Activated CD8-positive, alpha-beta T cell treated with anti-CD3 and anti-CD28 coated beads, Interleukin-2, amount 10 ng/mL, durations not matched to agents 7 days and 5 days (primary cell): ENCODE data around the gene SHC4. TPM values are rescaled to one million over a fixed set of nuclear protein-coding genes. Genes with fewer than 3 reads are reported as not detected.

Source experiments
- ATAC-seq: fragments of 150-1000 bp; cut with Tn5 transposase; one replicate; pipeline ENCODE4 v1.10.0; 2021; ENCODE audit warnings: moderate library complexity
- CTCF ChIA-PET: fragments of 350-600 bp; sonication (Branson Sonifier 250); formaldehyde crosslinking; loops from one replicate; lab custom pipeline; 2021; ENCODE audit warnings: antibody characterized with exemption; lab: Charles Lee
- POLR2A ChIA-PET: fragments of 350-600 bp; sonication (Branson Sonifier 250); formaldehyde crosslinking; loops from one replicate; lab custom pipeline; 2021; ENCODE audit warnings: antibody characterized with exemption; lab: Charles Lee
- DNase-seq: peaks from one replicate; pipeline ENCODE4 v3.0.0-alpha.2; 2020
- H3K27ac Mint-ChIP-seq: one replicate; pipeline ENCODE4 v1.8.0; 2021; ENCODE audit warnings: mild to moderate bottlenecking, mixed read lengths
- H3K27me3 Mint-ChIP-seq: one replicate; pipeline ENCODE4 v1.8.0; 2021; ENCODE audit warnings: low read depth, mixed read lengths
- H3K36me3 Mint-ChIP-seq: one replicate; pipeline ENCODE4 v1.8.0; 2021; ENCODE audit warnings: low read depth, mixed read lengths
- H3K4me1 Mint-ChIP-seq: one replicate; pipeline ENCODE4 v1.8.0; 2021; ENCODE audit warnings: low read depth, mixed read lengths
- H3K4me3 Mint-ChIP-seq: one replicate; pipeline ENCODE4 v1.8.0; 2021; ENCODE audit warnings: mild to moderate bottlenecking, mixed read lengths
- H3K9me3 Mint-ChIP-seq: one replicate; pipeline ENCODE4 v1.8.0; 2022; ENCODE audit warnings: mixed read lengths; ENCODE audit not compliant: insufficient read depth
- total RNA-seq, 2 experiments: library from RNA; stranded (reverse); gene quantifications; one replicate each; pipeline ENCODE4 v1.2.3, GENCODE V29; 2021

The SHC4 gene
- total RNA-seq, 2 experiments from 2014 or later: 0.65 to 0.66 TPM

- ATAC-seq (no peak), DNase-seq (no peak)
- H3K9me3 Mint-ChIP-seq: no peaks in the 10 kb centered on the region
- peaks cover 13% of the 10 kb centered on the region for H3K27me3 Mint-ChIP-seq
- peak overlapping the region; percentile 57 for H3K4me3 Mint-ChIP-seq
- peak overlapping the region; percentile 85 for H3K27ac Mint-ChIP-seq
- ChIA-PET CTCF (interaction anchor here (4.4 to 9.2 kb wide), 3 partner anchors 7 to 106 kb away, joined by 42 to 123 read pairs (median 86); partner anchors contain the start of gene EID1), POLR2A (interaction anchor here (0.6 to 1.6 kb wide), 3 partner anchors 14 to 1295 kb away, joined by 3 to 5 read pairs (median 3); partner anchors contain the start of gene EID1)
- peaks cover 9% of the 10 kb centered on the region for H3K36me3 Mint-ChIP-seq
- H3K4me1 Mint-ChIP-seq: peaks cover 57% of the 10 kb centered on the region
Measured at GRCh38 chr15:48967336-48967735, 3.6 kb upstream of the SHC4 start.

DNA sequence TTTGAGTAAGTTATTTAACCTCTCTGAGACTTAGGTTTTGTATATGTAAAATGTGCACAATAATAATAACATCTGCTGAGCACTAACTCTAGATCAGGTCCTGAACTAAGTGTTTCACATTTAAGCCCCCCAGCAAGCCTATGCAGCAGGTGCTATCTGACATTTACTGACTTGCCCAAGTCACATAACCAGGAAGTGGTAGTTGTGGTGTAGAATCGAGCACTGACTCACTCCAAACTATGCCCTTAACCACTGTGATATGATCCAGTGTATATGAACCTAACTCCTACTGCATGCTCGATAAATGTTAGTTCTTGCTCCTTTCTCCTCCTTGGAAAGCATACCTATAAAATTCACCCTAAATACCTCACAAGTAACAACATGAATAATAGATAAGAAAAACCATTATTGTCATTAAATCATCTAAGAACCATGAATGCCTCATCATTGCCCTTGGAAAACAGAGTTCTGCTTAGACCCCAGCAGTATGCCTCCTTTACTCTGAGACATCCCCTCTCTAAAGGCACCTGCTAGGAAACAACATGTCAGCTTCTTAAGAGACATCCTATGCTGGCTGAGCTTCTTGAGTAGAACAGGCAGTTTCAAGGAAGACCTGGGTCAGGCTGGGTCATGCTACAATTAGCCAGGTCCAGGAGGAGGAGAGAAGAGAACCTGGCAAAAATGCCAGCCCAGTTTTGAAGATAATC is 3.0 kb upstream of the SHC4 start:
- Mint-ChIP-seq H3K4me1 (peaks cover 57% of the 10 kb centered on the region), H3K36me3 (peaks cover 9% of the 10 kb centered on the region), H3K9me3 (no peaks in the 10 kb centered on the region), H3K27me3 (peaks cover 13% of the 10 kb centered on the region), H3K27ac (peak overlapping the region; percentile 85), H3K4me3 (peak overlapping the region; percentile 57)
- ATAC-seq (peak; percentile 95), DNase-seq (peak; percentile 79)
- CTCF ChIA-PET: interaction anchor here (1.1 to 9.2 kb wide), 16 partner anchors 8 to 609 kb away, joined by 3 to 123 read pairs (median 6); partner anchors contain the start of genes CEP152, EID1, FGF7 and SECISBP2L
- POLR2A ChIA-PET: interaction anchor here (0.5 to 3.8 kb wide), 5 partner anchors 13 to 1387 kb away, joined by 3 to 33 read pairs (median 3); partner anchors contain the start of gene EID1

DNA sequence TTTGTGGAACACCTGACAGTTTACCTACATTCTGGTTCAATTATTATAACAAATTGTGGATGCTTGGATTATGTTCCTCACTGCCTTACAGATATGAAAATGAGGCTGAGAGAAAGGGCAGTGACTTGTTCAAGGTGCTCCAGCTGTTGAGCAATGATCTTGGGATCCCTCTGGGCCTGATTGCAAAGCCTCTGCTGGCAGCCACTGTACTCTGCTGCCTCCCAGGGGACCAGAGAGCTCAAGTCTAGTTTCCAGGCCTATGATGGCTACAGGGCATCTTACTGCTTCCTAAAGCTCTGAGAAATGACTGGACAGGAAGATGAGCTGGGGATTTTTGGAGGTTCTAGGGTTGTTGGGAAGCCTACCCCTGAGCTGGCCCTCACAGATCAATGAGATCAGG is 2.3 kb upstream of the SHC4 start:
- ATAC-seq (peak; percentile 38), DNase-seq (peak; percentile 52)
- Mint-ChIP-seq H3K36me3 (peaks cover 9% of the 10 kb centered on the region), H3K4me1 (peaks cover 57% of the 10 kb centered on the region), H3K27ac (peak overlapping the region; percentile 85), H3K4me3 (peak overlapping the region; percentile 57), H3K27me3 (peaks cover 13% of the 10 kb centered on the region), H3K9me3 (no peaks in the 10 kb centered on the region)
- ChIA-PET POLR2A (interaction anchor here (0.7 to 3.8 kb wide), 6 partner anchors 9 to 1388 kb away, joined by 3 to 33 read pairs (median 3); partner anchors contain the start of genes EID1 and SECISBP2L), CTCF (interaction anchor here (0.6 to 9.2 kb wide), 23 partner anchors 8 to 1397 kb away, joined by 3 to 123 read pairs (median 4); partner anchors contain the start of genes CEP152, EID1, FGF7 and SECISBP2L)

GRCh38 chr15:48964898-48965297 is 1.2 kb upstream of the SHC4 start:
- ATAC-seq (no peak), DNase-seq (no peak)
- ChIA-PET CTCF (interaction anchor here (1.0 to 9.2 kb wide), 15 partner anchors 10 to 458 kb away, joined by 3 to 123 read pairs (median 5); partner anchors contain the start of genes CEP152, EID1, FGF7 and SECISBP2L), POLR2A (interaction anchor here (0.6 to 3.8 kb wide), 6 partner anchors 11 to 103 kb away, joined by 3 to 33 read pairs (median 5); partner anchors contain the start of gene EID1)
- peak overlapping the region; percentile 72 for H3K27ac Mint-ChIP-seq
- H3K9me3 Mint-ChIP-seq: no peaks in the 10 kb centered on the region
- peak overlapping the region; percentile 69 for H3K4me3 Mint-ChIP-seq
- H3K4me1 Mint-ChIP-seq: peaks cover 57% of the 10 kb centered on the region
- peaks cover 9% of the 10 kb centered on the region for H3K36me3 Mint-ChIP-seq
- H3K27me3 Mint-ChIP-seq: peaks cover 17% of the 10 kb centered on the region

DNA sequence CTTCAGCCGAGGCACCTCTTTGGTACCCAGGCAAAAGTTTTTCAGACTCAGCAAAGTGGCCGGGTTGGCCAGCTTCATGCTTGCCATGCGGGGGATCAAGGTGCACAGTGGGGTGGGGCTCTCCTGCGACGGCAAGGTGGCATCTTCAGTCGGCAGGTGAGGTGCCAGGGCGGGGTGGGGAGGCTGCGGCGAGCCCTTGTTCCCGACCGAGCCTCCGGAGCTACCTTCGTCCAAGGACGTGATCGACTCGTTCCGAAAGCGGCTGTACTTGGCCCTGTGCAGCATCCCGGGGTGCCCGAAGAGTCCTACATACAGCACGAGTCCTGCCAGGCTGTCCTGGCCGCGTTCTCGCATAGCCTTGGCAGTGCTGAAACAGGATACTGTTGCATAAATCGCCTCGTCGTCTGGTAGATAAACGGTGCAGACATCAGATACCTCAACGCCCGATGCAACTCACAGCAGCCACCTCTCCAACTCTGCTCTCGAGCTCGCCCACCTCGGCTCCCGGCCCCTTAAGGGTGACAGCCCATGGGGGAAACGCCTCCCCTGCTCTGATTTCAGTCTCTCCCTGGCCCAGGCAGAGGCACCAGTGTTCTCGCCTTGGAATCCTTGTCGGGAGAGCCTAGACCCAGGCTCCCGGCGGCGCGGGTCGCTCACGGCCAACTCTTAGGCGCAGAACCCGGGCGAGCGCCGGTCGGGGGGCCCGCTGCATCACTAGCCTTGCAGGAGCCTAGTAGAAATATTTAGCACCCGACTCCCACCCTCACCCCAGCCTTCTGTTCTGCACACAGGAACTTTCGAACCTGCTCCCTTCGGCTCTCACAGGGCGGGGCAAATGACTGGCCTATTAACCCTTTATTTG is 826 bp downstream of the SHC4 start:
- ChIA-PET POLR2A (interaction anchor here (0.8 to 3.8 kb wide), 4 partner anchors 10 to 85 kb away, joined by 3 to 33 read pairs (median 5); partner anchors contain the start of genes EID1 and SECISBP2L), CTCF (interaction anchor here (1.1 to 9.2 kb wide), 4 partner anchors 12 to 102 kb away, joined by 4 to 123 read pairs (median 64); partner anchors contain the start of gene EID1)
- DNase-seq (peak; percentile 26), ATAC-seq (no peak)
- Mint-ChIP-seq H3K9me3 (no peaks in the 10 kb centered on the region), H3K27ac (no peak overlapping the region), H3K4me3 (peak overlapping the region; percentile 69), H3K27me3 (peaks cover 22% of the 10 kb centered on the region), H3K4me1 (peaks cover 50% of the 10 kb centered on the region), H3K36me3 (peaks cover 6% of the 10 kb centered on the region)

DNA sequence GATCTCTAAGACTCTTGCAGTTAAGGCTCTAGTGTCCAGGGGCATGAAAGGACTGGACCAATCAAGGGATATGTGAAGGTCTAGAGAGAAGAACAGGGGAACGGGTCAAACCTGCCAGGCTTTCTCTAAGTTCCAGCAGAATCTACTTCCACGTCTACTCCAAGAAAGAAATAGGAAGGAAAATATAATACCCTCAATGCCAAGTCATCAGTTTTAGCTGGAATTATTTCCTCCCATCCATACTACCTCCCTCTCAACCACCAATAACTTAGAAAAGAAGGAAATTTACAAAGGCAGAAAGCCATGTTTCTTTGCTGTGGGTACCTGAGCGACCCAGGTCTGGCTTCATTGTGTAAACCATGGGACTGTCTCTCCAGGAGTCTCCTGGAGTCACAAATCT is 7.8 kb downstream of the SHC4 start:
- peaks cover 21% of the 10 kb centered on the region for H3K27me3 Mint-ChIP-seq
- no peaks in the 10 kb centered on the region for H3K9me3 Mint-ChIP-seq
- H3K27ac Mint-ChIP-seq: no peak overlapping the region
- no peaks in the 10 kb centered on the region for H3K36me3 Mint-ChIP-seq
- DNase-seq (no peak), ATAC-seq (no peak)
- ChIA-PET CTCF (no interaction called here), POLR2A (no interaction called here)
- no peaks in the 10 kb centered on the region for H3K4me1 Mint-ChIP-seq
- H3K4me3 Mint-ChIP-seq: no peak overlapping the region

- peaks cover 22% of the 10 kb centered on the region for H3K27me3 Mint-ChIP-seq
- ATAC-seq (no peak), DNase-seq (no peak)
- ChIA-PET POLR2A (no interaction called here), CTCF (no interaction called here)
- H3K4me1 Mint-ChIP-seq: no peaks in the 10 kb centered on the region
- H3K4me3 Mint-ChIP-seq: no peak overlapping the region
- no peak overlapping the region for H3K27ac Mint-ChIP-seq
- H3K9me3 Mint-ChIP-seq: no peaks in the 10 kb centered on the region
- H3K36me3 Mint-ChIP-seq: no peaks in the 10 kb centered on the region
Measured at GRCh38 chr15:48955370-48955769, 8.3 kb downstream of the SHC4 start.

GRCh38 chr15:48954538-48954937 is 9.2 kb downstream of the SHC4 start:
- POLR2A ChIA-PET: no interaction called here
- ATAC-seq (no peak), DNase-seq (no peak)
- no peaks in the 10 kb centered on the region for H3K36me3 Mint-ChIP-seq
- no peaks in the 10 kb centered on the region for H3K4me1 Mint-ChIP-seq
- H3K4me3 Mint-ChIP-seq: no peak overlapping the region
- no peak overlapping the region for H3K27ac Mint-ChIP-seq
- H3K27me3 Mint-ChIP-seq: peaks cover 18% of the 10 kb centered on the region
- H3K9me3 Mint-ChIP-seq: no peaks in the 10 kb centered on the region
- CTCF ChIA-PET: interaction anchor here (0.9 to 1.1 kb wide), 2 partner anchors 9 to 15 kb away, joined by 3 read pairs; partner anchors contain the start of gene SHC4

GRCh38 chr15:48946840-48947187 is 16.9 kb downstream of the SHC4 start:
- H3K27ac Mint-ChIP-seq: no peak overlapping the region
- peaks cover 15% of the 10 kb centered on the region for H3K4me1 Mint-ChIP-seq
- no peak for ATAC-seq
- no peaks in the 10 kb centered on the region for H3K9me3 Mint-ChIP-seq
- H3K27me3 Mint-ChIP-seq: peaks cover 17% of the 10 kb centered on the region
- no peak for DNase-seq
- no peaks in the 10 kb centered on the region for H3K36me3 Mint-ChIP-seq
- POLR2A ChIA-PET: no interaction called here
- no peak overlapping the region for H3K4me3 Mint-ChIP-seq
- CTCF ChIA-PET: interaction anchor here (0.8 kb wide), 1 partner anchor 29 kb away, joined by 4 read pairs; no protein-coding TSS in a partner anchor

- CTCF ChIA-PET: interaction anchor here (1.3 to 3.4 kb wide), 2 partner anchors 19 to 29 kb away, joined by 5 to 20 read pairs; no protein-coding TSS in a partner anchor
- no peaks in the 10 kb centered on the region for H3K36me3 Mint-ChIP-seq
- H3K27ac Mint-ChIP-seq: no peak overlapping the region
- H3K4me1 Mint-ChIP-seq: peaks cover 15% of the 10 kb centered on the region
- DNase-seq: no peak
- ATAC-seq: no peak
- H3K9me3 Mint-ChIP-seq: no peaks in the 10 kb centered on the region
- POLR2A ChIA-PET: interaction anchor here (1.1 kb wide), 1 partner anchor 68 kb away, joined by 3 read pairs; the partner anchor contains the start of gene EID1
- no peak overlapping the region for H3K4me3 Mint-ChIP-seq
- peaks cover 15% of the 10 kb centered on the region for H3K27me3 Mint-ChIP-seq
Measured at GRCh38 chr15:48946074-48946839, 17.5 kb downstream of the SHC4 start.
